H1 (cell line): Measurements from ENCODE around the gene FLNC. TPM values are rescaled to one million over a fixed set of nuclear protein-coding genes. Genes with fewer than 3 reads are reported as not detected.

Source experiments
- CTCF ChIA-PET: fragments of 300-600 bp; sonication (Branson Sonifier 250); formaldehyde crosslinking; loops from one replicate; lab custom pipeline; 2021; ENCODE audit not compliant: partially characterized antibody; lab: Charles Lee
- POLR2A ChIA-PET: fragments of 300-600 bp; sonication (Branson Sonifier 250); formaldehyde crosslinking; loops from one replicate; lab custom pipeline; 2021; ENCODE audit warnings: inconsistent platforms; ENCODE audit not compliant: partially characterized antibody; lab: Charles Lee
- DNase-seq, 2 experiments: peaks; one replicate each; pipeline versions ENCODE4 v3.0.0 to v3.0.0-alpha.2; 2010 to 2022; ENCODE audit warnings: low spot score in 2 of 2, low read depth in 1 of 2, mixed read lengths in 1 of 2
- FAIRE-seq: peaks from 2 replicates; lab custom pipeline; 2011; peaks lifted over from hg19 to GRCh38; lab: Jason Lieb, UNC
- H2AFZ ChIP-seq: 2 replicates; pipeline ENCODE4 v1.8.1; 2012; ENCODE audit warnings: low read length, inconsistent platforms
- H2AK5ac ChIP-seq: 2 replicates; pipeline ENCODE4 v1.6.1; 2013; ENCODE audit warnings: low read depth, low read length
- H2BK120ac ChIP-seq: replicated peaks from 2 replicates; pipeline ENCODE3; 2013; ENCODE audit warnings: low read depth, low read length, inconsistent platforms
- H2BK12ac ChIP-seq: 2 replicates; pipeline ENCODE4 v1.6.1; 2013; ENCODE audit warnings: low read depth, low read length
- H2BK15ac ChIP-seq: 2 replicates; pipeline ENCODE4 v1.6.1; 2013; ENCODE audit warnings: low read length
- H2BK20ac ChIP-seq: 2 replicates; pipeline ENCODE4 v1.6.1; 2013; ENCODE audit warnings: low read length
- H2BK5ac ChIP-seq: 2 replicates; pipeline ENCODE4 v1.6.1; 2013; ENCODE audit warnings: low read depth, low read length
- H3K14ac ChIP-seq: 2 replicates; pipeline ENCODE4 v1.6.1; 2013; ENCODE audit warnings: inconsistent platforms; ENCODE audit not compliant: insufficient read length
- H3K18ac ChIP-seq: 2 replicates; pipeline ENCODE4 v1.6.1; 2013; ENCODE audit warnings: low read length; ENCODE audit errors: extremely low read depth
- H3K23ac ChIP-seq: 2 replicates; pipeline ENCODE4 v1.6.1; 2013; ENCODE audit warnings: inconsistent platforms; ENCODE audit not compliant: insufficient read length
- H3K23me2 ChIP-seq: 2 replicates; pipeline ENCODE4 v1.6.1; 2013; ENCODE audit warnings: low read depth, low read length
- H3K27ac ChIP-seq: 2 replicates; pipeline ENCODE4 v1.6.1; 2011; ENCODE audit warnings: low read depth, low read length, inconsistent platforms
- H3K27me3 ChIP-seq, 4 experiments: replicated peaks in 1 of 4; 1 replicate in 1 of 4; 2 replicates in 3 of 4; pipeline versions ENCODE4 v1.6.1 to v1.8.1; 2011 to 2013; ENCODE audit warnings: low read length in 3 of 4, mild to moderate bottlenecking in 3 of 4, inconsistent platforms in 2 of 4, mixed read lengths in 2 of 4, moderate library complexity in 1 of 4; ENCODE audit not compliant: control insufficient read depth in 3 of 4, insufficient read depth in 3 of 4; ENCODE audit errors: extremely low read depth in 1 of 4
- H3K36me3 ChIP-seq, 4 experiments: 2 replicates each; pipeline versions ENCODE4 v1.6.1 to v1.8.1; 2011 to 2013; ENCODE audit warnings: mild to moderate bottlenecking in 4 of 4, low read length in 3 of 4, moderate library complexity in 2 of 4, control low read depth in 1 of 4, inconsistent platforms in 1 of 4; ENCODE audit not compliant: insufficient read depth in 4 of 4, control insufficient read depth in 2 of 4
- H3K4ac ChIP-seq: replicated peaks from 2 replicates; pipeline ENCODE3; 2013; ENCODE audit warnings: low read length, low read depth, mixed read lengths, inconsistent platforms; ENCODE audit not compliant: insufficient read length
- H3K4me1 ChIP-seq, 4 experiments: replicated peaks in 1 of 4; 1 replicate in 1 of 4; 2 replicates in 3 of 4; pipeline versions ENCODE4 v1.6.1 to v1.8.1; 2011 to 2013; ENCODE audit warnings: low read length in 3 of 4, inconsistent platforms in 2 of 4, mixed read lengths in 1 of 4; ENCODE audit not compliant: insufficient read depth in 4 of 4, control insufficient read depth in 3 of 4
- H3K4me2 ChIP-seq, 2 experiments: 2 replicates each; pipeline versions ENCODE4 v1.6.1 to v1.8.1; 2011 to 2013; ENCODE audit warnings: low read depth in 2 of 2, low read length in 2 of 2, control low read depth in 1 of 2, inconsistent platforms in 1 of 2, mild to moderate bottlenecking in 1 of 2; ENCODE audit not compliant: insufficient read depth in 1 of 2
- H3K4me3 ChIP-seq, 4 experiments: fragments of 200-600, 300-600 bp in 1 of 4; sonication (generic), shearing (Covaris generic), sonication (Bioruptor Twin) in 1 of 4; 2 replicates each; pipeline versions ENCODE4 v1.5.1 to v1.8.1; 2011 to 2016; ENCODE audit warnings: low read length in 4 of 4, low read depth in 3 of 4, control low read depth in 2 of 4, inconsistent platforms in 2 of 4, mild to moderate bottlenecking in 2 of 4, mixed read lengths in 1 of 4, moderate library complexity in 1 of 4; ENCODE audit not compliant: insufficient read depth in 2 of 4; ENCODE audit errors: extremely low read depth in 1 of 4
- H3K56ac ChIP-seq: replicated peaks from 2 replicates; pipeline ENCODE3; 2013; ENCODE audit warnings: low read depth, mild to moderate bottlenecking, mixed read lengths, low read length, inconsistent platforms; ENCODE audit not compliant: insufficient read length
- H3K79me1 ChIP-seq: 2 replicates; pipeline ENCODE4 v1.6.1; 2013; ENCODE audit warnings: low read depth, low read length, control low read depth
- H3K79me2 ChIP-seq, 2 experiments: 2 replicates each; pipeline versions ENCODE4 v1.6.1 to v1.8.1; 2012 to 2013; ENCODE audit warnings: low read length in 2 of 2, mild to moderate bottlenecking in 2 of 2, inconsistent platforms in 1 of 2; ENCODE audit not compliant: insufficient read depth in 2 of 2, control insufficient read depth in 1 of 2
- H3K9ac ChIP-seq, 4 experiments: replicated peaks in 1 of 4; 1 replicate in 1 of 4; 2 replicates in 3 of 4; pipeline versions ENCODE4 v1.6.1 to v1.8.1; 2011 to 2013; ENCODE audit warnings: low read depth in 3 of 4, low read length in 3 of 4, control low read depth in 2 of 4, mild to moderate bottlenecking in 2 of 4, moderate library complexity in 2 of 4, inconsistent platforms in 1 of 4; ENCODE audit errors: extremely low read depth in 1 of 4
- H3K9me3 ChIP-seq, 2 experiments: 2 replicates each; pipeline versions ENCODE4 v1.6.1 to v1.8.1; 2012 to 2013; ENCODE audit warnings: mild to moderate bottlenecking in 2 of 2, moderate library complexity in 2 of 2, control low read depth in 1 of 2, inconsistent platforms in 1 of 2, low read depth in 1 of 2, low read length in 1 of 2, mixed read lengths in 1 of 2; ENCODE audit not compliant: insufficient read depth in 2 of 2
- H4K20me1 ChIP-seq, 2 experiments: replicated peaks in 1 of 2; 2 replicates each; pipeline versions ENCODE3 to v1.8.1; 2011 to 2013; ENCODE audit warnings: inconsistent platforms in 2 of 2, low read length in 2 of 2, mild to moderate bottlenecking in 1 of 2; ENCODE audit not compliant: insufficient read depth in 2 of 2, control insufficient read depth in 1 of 2
- H4K5ac ChIP-seq: 2 replicates; pipeline ENCODE4 v1.6.1; 2013; ENCODE audit warnings: low read length, low read depth, mixed read lengths, inconsistent platforms; ENCODE audit not compliant: insufficient read length
- H4K8ac ChIP-seq: 2 replicates; pipeline ENCODE4 v1.8.0; 2013; ENCODE audit warnings: mild to moderate bottlenecking, moderate library complexity, low read length, inconsistent platforms; ENCODE audit not compliant: insufficient read depth; ENCODE audit errors: extremely low read depth
- H4K91ac ChIP-seq: replicated peaks from 2 replicates; pipeline ENCODE3; 2013; ENCODE audit warnings: low read length, mixed read lengths, inconsistent platforms; ENCODE audit not compliant: insufficient read length
- ATF2 ChIP-seq: IDR thresholded peaks from 2 replicates; pipeline ENCODE4 v1.6.1; 2012; ENCODE audit warnings: low read length, inconsistent platforms
- ATF3 ChIP-seq: IDR thresholded peaks from 2 replicates; pipeline ENCODE4 v1.6.1; 2011; ENCODE audit warnings: low read depth, mild to moderate bottlenecking, low read length; ENCODE audit not compliant: insufficient read depth
- CEBPB ChIP-seq: IDR thresholded peaks from 2 replicates; pipeline ENCODE4 v1.6.1; 2012; ENCODE audit warnings: low read depth, low read length
- CTBP2 ChIP-seq: IDR thresholded peaks from 2 replicates; pipeline ENCODE4 v1.7.0; 2011; ENCODE audit warnings: borderline replicate concordance, mild to moderate bottlenecking, moderate library complexity, mixed read lengths, low read length; ENCODE audit not compliant: insufficient read depth, insufficient read length
- EGR1 ChIP-seq: IDR thresholded peaks from 2 replicates; pipeline ENCODE4 v1.6.1; 2011; ENCODE audit warnings: low read depth, low read length, borderline replicate concordance
- EZH2 ChIP-seq: fragments of 200-600 bp; sonication (generic); IDR thresholded peaks from 2 replicates; pipeline ENCODE4 v1.7.1; 2012; ENCODE audit warnings: low read depth, mild to moderate bottlenecking, moderate library complexity, low read length, inconsistent platforms; ENCODE audit not compliant: severe bottlenecking
- SIX5 ChIP-seq: IDR thresholded peaks from 2 replicates; pipeline ENCODE4 v1.6.1; 2011; ENCODE audit warnings: mild to moderate bottlenecking, low read depth, low read length
- SP1 ChIP-seq: IDR thresholded peaks from 2 replicates; pipeline ENCODE4 v1.6.1; 2011; ENCODE audit warnings: low read depth, low read length
- SRF ChIP-seq: IDR thresholded peaks from 2 replicates; pipeline ENCODE4 v1.6.1; 2011; ENCODE audit warnings: mild to moderate bottlenecking, low read depth, low read length, moderate library complexity
- WGBS, 2 experiments: shearing (Covaris generic) in 1 of 2; methylation state at CpG; one replicate each; pipeline versions ENCODE4 v1.1.6 to v1.1.7; 2013 to 2015; ENCODE audit warnings: low lambda C conversion rate in 2 of 2, mixed read lengths in 2 of 2, inconsistent platforms in 1 of 2, low coverage in 1 of 2, missing lambda C conversion rate in 1 of 2; ENCODE audit not compliant: insufficient replicate concordance in 2 of 2, insufficient coverage in 1 of 2, insufficient read length in 1 of 2; ENCODE audit errors: extremely low coverage in 1 of 2, missing lambda C conversion rate in 1 of 2; 5-methylcytosine and 5-hydroxymethylcytosine counted together
- polyA plus RNA-seq, 7 experiments: library from polyadenylated mRNA; depleted of rRNA in 3 of 7; stranded (reverse) in 5 of 7; unstranded in 2 of 7; fragments of >200 nt in 5 of 7; fragments of 200-250 nt in 2 of 7; gene quantifications; 1 replicate in 5 of 7; 2 replicates in 1 of 7; 4 replicates in 1 of 7; pipeline versions ENCODE4 v1.2.1 to v1.2.3, GENCODE V29; 2011 to 2013; ENCODE audit warnings: missing spikeins in 2 of 7, mixed read lengths in 2 of 7
- total RNA-seq: library from RNA; stranded (reverse); fragmentation: NEBNext Ultra II Directional; extraction: Animal tissue kit (Norgen Biotek cat#: 25700); gene quantifications from 2 replicates; pipeline ENCODE4 v1.2.1, GENCODE V29; 2021

The FLNC gene
- total and polyA plus RNA-seq, 2 of the 8 experiments (the other 6 are each of a cell fraction or from before 2014, with no cell fraction given) = 1.9 to 10.7 TPM

- H3K4me3 ChIP-seq = no peak overlapping the region
- H3K79me2 ChIP-seq = no peaks in the 10 kb centered on the region
- no peak overlapping the region for H2BK20ac ChIP-seq
- no peak overlapping the region for H2AK5ac ChIP-seq
- no peak overlapping the region for H3K4me2 ChIP-seq
- no peak overlapping the region; the same call in 1 of the 2 replicates for H2BK15ac ChIP-seq
- DNase-seq (no peak), FAIRE-seq (no peak)
- CTCF ChIA-PET = interaction anchor here (0.7 to 3.2 kb wide), 13 partner anchors 9 to 365 kb away, joined by 3 to 12 read pairs (median 5); no protein-coding TSS in a partner anchor
- 0 out of 2 replicates have a peak overlapping the region, but pooled peaks have one; percentile 28 for H2BK5ac ChIP-seq
- no peak overlapping the region for H2AFZ ChIP-seq
- no peak overlapping the region for H3K9ac ChIP-seq
- H4K5ac ChIP-seq = no peak overlapping the region
- peaks cover 8 to 27% (median 27%) of the 10 kb centered on the region in 4 experiments; a peak in 6 of 7 replicates for H3K27me3 ChIP-seq
- POLR2A ChIA-PET = interaction anchor here (0.7 to 1.4 kb wide), 3 partner anchors 17 to 71 kb away, joined by 3 read pairs; no protein-coding TSS in a partner anchor
- no peak overlapping the region for H3K23ac ChIP-seq
- H4K20me1 ChIP-seq = no peaks in the 10 kb centered on the region
- H4K91ac ChIP-seq = no peak overlapping the region
- no peak overlapping the region for H2BK120ac ChIP-seq
- H3K56ac ChIP-seq = no peak overlapping the region
- no peaks in the 10 kb centered on the region for H3K79me1 ChIP-seq
- peaks cover 14% of the 10 kb centered on the region for H3K23me2 ChIP-seq
- WGBS, 2 experiments = 75% methylated on average over 1 of the region's 1 CpG; no CpG with 5 or more reads in 1 of the 2 experiments
- peaks cover 3 to 33% (median 16%) of the 10 kb centered on the region in 4 experiments for H3K4me1 ChIP-seq
- H3K36me3 ChIP-seq = no peaks in the 10 kb centered on the region
- H3K18ac ChIP-seq = no peak overlapping the region
- no peak overlapping the region for H4K8ac ChIP-seq
- H3K4ac ChIP-seq = no peak overlapping the region
- H3K9me3 ChIP-seq = no peaks in the 10 kb centered on the region
- H3K14ac ChIP-seq = no peak overlapping the region
- no peak overlapping the region; the same call in 1 of the 2 replicates for H2BK12ac ChIP-seq
- no peak overlapping the region for H3K27ac ChIP-seq
- TF ChIP-seq SRF = no peak
- TF ChIP-seq CEBPB = no peak
- TF ChIP-seq EGR1 = no peak
- TF ChIP-seq ATF3 = no peak
- no peak for TF ChIP-seq ATF2
- no peak for TF ChIP-seq EZH2
- no peak for TF ChIP-seq SP1
- TF ChIP-seq SIX5 = no peak
- no peak for TF ChIP-seq CTBP2
Measured at GRCh38 chr7:128826916-128827247, 3.3 kb upstream of the FLNC start.
